GM23338 (cell line): ENCODE results near the gene TTC28. TPM values are rescaled to one million over a fixed set of nuclear protein-coding genes. Genes with fewer than 3 reads are reported as not detected.

Experiments
- ATAC-seq: fragments of 200-7000 bp; cut with Tn5 transposase; 3 replicates; pipeline ENCODE4 v1.9.1; 2020
- DNase-seq: peaks from one replicate; pipeline ENCODE4 v3.0.0-alpha.2; 2015; ENCODE audit warnings: low spot score
- H2AFZ ChIP-seq: fragments of 200-600 bp; sonication (generic); 2 replicates; pipeline ENCODE4 v1.8.0; 2016; ENCODE audit warnings: antibody characterized with exemption, mild to moderate bottlenecking, moderate library complexity
- H3F3A ChIP-seq: fragments of 200-600 bp; sonication (generic); replicated peaks from 2 replicates; pipeline ENCODE4 v1.8.0; 2017; ENCODE audit warnings: antibody characterized with exemption, mixed run types, low read depth
- H3K27ac ChIP-seq: fragments of 200-600 bp; sonication (generic); 2 replicates; pipeline ENCODE4 v1.6.1; 2016; ENCODE audit warnings: low read depth
- H3K27me3 ChIP-seq: fragments of 200-600 bp; sonication (generic); 2 replicates; pipeline ENCODE4 v1.8.0; 2016; ENCODE audit warnings: mild to moderate bottlenecking, mixed run types, moderate library complexity; ENCODE audit not compliant: insufficient read depth
- H3K36me3 ChIP-seq: fragments of 200-600 bp; sonication (generic); 2 replicates; pipeline ENCODE4 v1.8.0; 2016; ENCODE audit warnings: mild to moderate bottlenecking; ENCODE audit not compliant: insufficient read depth
- H3K4me1 ChIP-seq: fragments of 200-600 bp; sonication (generic); 2 replicates; pipeline ENCODE4 v1.8.0; 2016; ENCODE audit warnings: mild to moderate bottlenecking, moderate library complexity; ENCODE audit not compliant: insufficient read depth
- H3K4me2 ChIP-seq: fragments of 200-600 bp; sonication (generic); 2 replicates; pipeline ENCODE4 v1.7.1; 2017; ENCODE audit warnings: mixed run types
- H3K4me3 ChIP-seq: fragments of 200-600 bp; sonication (generic); 2 replicates; pipeline ENCODE4 v1.6.1; 2016; ENCODE audit warnings: mixed run types
- H3K79me2 ChIP-seq: fragments of 200-600 bp; sonication (generic); replicated peaks from 2 replicates; pipeline ENCODE4 v1.8.0; 2017; ENCODE audit warnings: mild to moderate bottlenecking; ENCODE audit not compliant: insufficient read depth
- H3K9me2 ChIP-seq: fragments of 200-600 bp; sonication (generic); 2 replicates; pipeline ENCODE4 v1.8.0; 2017; ENCODE audit not compliant: insufficient read depth
- H4K20me1 ChIP-seq: fragments of 200-600 bp; sonication (generic); replicated peaks from 2 replicates; pipeline ENCODE4 v1.8.0; 2017; ENCODE audit warnings: mild to moderate bottlenecking; ENCODE audit not compliant: insufficient read depth
- H3K27ac Mint-ChIP-seq: 2 replicates; pipeline ENCODE4 v1.8.0; 2020; ENCODE audit warnings: inconsistent platforms, mild to moderate bottlenecking, moderate library complexity, mixed read lengths
- H3K27me3 Mint-ChIP-seq: 3 replicates; pipeline ENCODE4 v1.8.0; 2022; ENCODE audit warnings: low read depth, mild to moderate bottlenecking, moderate library complexity, mixed read lengths, inconsistent platforms; ENCODE audit not compliant: insufficient read depth, poor library complexity
- H3K36me3 Mint-ChIP-seq: 3 replicates; pipeline ENCODE4 v1.8.0; 2021; ENCODE audit warnings: low read depth, mild to moderate bottlenecking, inconsistent platforms, moderate library complexity, mixed read lengths
- H3K4me1 Mint-ChIP-seq: 3 replicates; pipeline ENCODE4 v1.8.0; 2020; ENCODE audit warnings: mild to moderate bottlenecking, inconsistent platforms, mixed read lengths
- H3K4me3 Mint-ChIP-seq: 3 replicates; pipeline ENCODE4 v1.8.0; 2021; ENCODE audit warnings: moderate library complexity, mild to moderate bottlenecking, inconsistent platforms, mixed read lengths
- H3K9me3 Mint-ChIP-seq: 3 replicates; pipeline ENCODE4 v1.8.0; 2020; ENCODE audit warnings: moderate library complexity, mild to moderate bottlenecking, inconsistent platforms, mixed read lengths
- CTCF ChIP-seq, 2 experiments: fragments of 200-600 bp in 1 of 2; sonication (generic) in 1 of 2; conservative IDR thresholded peaks; 2 replicates each; pipeline versions ENCODE4 v1.5.1 to v1.6.1; 2016 to 2017; ENCODE audit warnings: antibody characterized with exemption in 2 of 2, low read depth in 2 of 2, mild to moderate bottlenecking in 2 of 2, moderate library complexity in 1 of 2
- ETS1 ChIP-seq: IDR thresholded peaks from 2 replicates; pipeline ENCODE4 v1.6.1; 2016; ENCODE audit warnings: antibody characterized with exemption
- EZH2phosphoT487 ChIP-seq: fragments of 200-600 bp; sonication (generic); IDR thresholded peaks from one replicate; pipeline ENCODE4 v1.8.1; 2018; ENCODE audit warnings: antibody characterized with exemption; ENCODE audit not compliant: unreplicated experiment
- JUNB ChIP-seq: IDR thresholded peaks from one replicate; pipeline ENCODE4 v1.6.1; 2016; ENCODE audit warnings: antibody characterized with exemption; ENCODE audit not compliant: unreplicated experiment
- POLR2AphosphoS5 ChIP-seq: IDR thresholded peaks from 2 replicates; pipeline ENCODE4 v1.6.1; 2016; ENCODE audit warnings: antibody characterized with exemption, low read depth
- STAT1 ChIP-seq: IDR thresholded peaks from one replicate; pipeline ENCODE4 v1.6.1; 2016; ENCODE audit warnings: antibody characterized with exemption; ENCODE audit not compliant: unreplicated experiment
- ZNF114 ChIP-seq: fragments of 250-450 bp; sonication (Bioruptor Pico); IDR thresholded peaks from 2 replicates; pipeline ENCODE4 v1.5.0; 2020; ENCODE audit warnings: mild to moderate bottlenecking, moderate library complexity
- ZNF331 ChIP-seq: fragments of 250-450 bp; sonication (Bioruptor Pico); IDR thresholded peaks from 2 replicates; pipeline ENCODE4 v1.5.0; 2020; ENCODE audit warnings: low read depth, mild to moderate bottlenecking, moderate library complexity
- ZNF462 ChIP-seq: fragments of 250-450 bp; sonication (Bioruptor Pico); IDR thresholded peaks from 2 replicates; pipeline ENCODE4 v1.5.0; 2020; ENCODE audit warnings: mild to moderate bottlenecking, moderate library complexity
- polyA plus RNA-seq: library from polyadenylated mRNA; unstranded; fragments of >200 nt; fragmentation: Nextera tagmentation; extraction: Ambion mirVana; gene quantifications from 2 replicates; pipeline ENCODE4 v1.2.1, GENCODE V29; 2016
- total RNA-seq: library from RNA; depleted of rRNA; stranded (reverse); fragments of >200 nt; shearing (Covaris generic); gene quantifications from 2 replicates; pipeline ENCODE4 v1.2.3, GENCODE V29; 2014

Gene TTC28
- total and polyA plus RNA-seq, 2 experiments from 2014 or later = 4.5 to 16.1 TPM

GRCh38 chr22:28024422-28024888 is 655.2 kb downstream of the TTC28 start:
- Histone ChIP-seq H3K4me2 (no peak overlapping the region), H3K27me3 (no peaks in the 10 kb centered on the region), H2AFZ (no peak overlapping the region), H3K27ac (no peak overlapping the region), H4K20me1 (no peaks in the 10 kb centered on the region), H3K79me2 (no peaks in the 10 kb centered on the region), H3F3A (no peaks in the 10 kb centered on the region), H3K4me1 (no peaks in the 10 kb centered on the region), H3K36me3 (no peaks in the 10 kb centered on the region), H3K4me3 (no peak overlapping the region), H3K9me2 (no peaks in the 10 kb centered on the region)
- peaks cover 16% of the 10 kb centered on the region for H3K4me1 Mint-ChIP-seq
- DNase-seq (no peak), ATAC-seq (no peak)
- H3K27ac Mint-ChIP-seq = no peak overlapping the region
- peaks cover 11% of the 10 kb centered on the region for H3K27me3 Mint-ChIP-seq
- H3K9me3 Mint-ChIP-seq = no peaks in the 10 kb centered on the region; the same call in 2 of the 3 replicates
- no peaks in the 10 kb centered on the region for H3K36me3 Mint-ChIP-seq
- TF ChIP-seq ZNF331 (CRISPR knock-in tag) = no peak
- TF ChIP-seq ETS1 = no peak
- no peak overlapping the region for H3K4me3 Mint-ChIP-seq

- H3K4me3 Mint-ChIP-seq = no peak overlapping the region
- no peak for TF ChIP-seq JUNB
- TF ChIP-seq ZNF462 (CRISPR knock-in tag) = no peak
- no peak for TF ChIP-seq CTCF (conservative IDR thresholded peaks at IDR 0.05; ENCODE audit: low read depth in 2 of 2)
- no peak for TF ChIP-seq EZH2phosphoT487
- no peak for TF ChIP-seq ETS1
- TF ChIP-seq ZNF114 (CRISPR knock-in tag) = no peak
- TF ChIP-seq POLR2AphosphoS5 = no peak
- no peak for TF ChIP-seq STAT1
Measured at GRCh38 chr22:28023774-28024173, 655.9 kb downstream of the TTC28 start.

More at GRCh38 chr22:28023774-28024173, 655.9 kb downstream of the TTC28 start:
- Mint-ChIP-seq H3K36me3 (no peaks in the 10 kb centered on the region), H3K4me1 (peaks cover 16% of the 10 kb centered on the region), H3K27ac (no peak overlapping the region), H3K27me3 (peaks cover 11% of the 10 kb centered on the region), H3K9me3 (no peaks in the 10 kb centered on the region; the same call in 2 of the 3 replicates)
- Histone ChIP-seq H3K27me3 (no peaks in the 10 kb centered on the region), H3K4me2 (no peak overlapping the region), H3K4me1 (no peaks in the 10 kb centered on the region), H3K4me3 (no peak overlapping the region), H3K79me2 (no peaks in the 10 kb centered on the region), H4K20me1 (no peaks in the 10 kb centered on the region), H3K27ac (no peak overlapping the region), H2AFZ (no peak overlapping the region), H3F3A (no peaks in the 10 kb centered on the region), H3K36me3 (no peaks in the 10 kb centered on the region), H3K9me2 (no peaks in the 10 kb centered on the region)
- ATAC-seq (no peak), DNase-seq (no peak)
